HUES48 (cell line): ENCODE measurements around the gene CST9L.

Experiments
- H3K27ac ChIP-seq: one replicate; pipeline ENCODE4 v1.7.0; 2013; ENCODE audit warnings: low read depth, low read length, inconsistent platforms
- H3K27me3 ChIP-seq: 2 replicates; pipeline ENCODE4 v1.6.1; 2013; ENCODE audit warnings: mild to moderate bottlenecking, low read length; ENCODE audit not compliant: control insufficient read depth, insufficient read depth
- H3K36me3 ChIP-seq: 2 replicates; pipeline ENCODE4 v1.6.1; 2013; ENCODE audit warnings: low read length; ENCODE audit not compliant: control insufficient read depth, insufficient read depth
- H3K4me1 ChIP-seq: 2 replicates; pipeline ENCODE4 v1.6.1; 2013; ENCODE audit warnings: mild to moderate bottlenecking, low read length; ENCODE audit not compliant: control insufficient read depth, insufficient read depth
- H3K4me3 ChIP-seq: 2 replicates; pipeline ENCODE4 v1.5.1; 2013; ENCODE audit warnings: mild to moderate bottlenecking, low read depth, low read length
- H3K9ac ChIP-seq: 2 replicates; pipeline ENCODE4 v1.6.1; 2013; ENCODE audit warnings: mild to moderate bottlenecking, low read depth, low read length, moderate library complexity
- H3K9me3 ChIP-seq: 2 replicates; pipeline ENCODE4 v1.6.1; 2013; ENCODE audit warnings: low read length; ENCODE audit not compliant: control insufficient read depth, insufficient read depth

CST9L gene

GRCh38 chr20:23603321-23603720 is 35.0 kb upstream of the CST9L start:
- no peak overlapping the region for H3K9ac ChIP-seq
- no peaks in the 10 kb centered on the region for H3K27me3 ChIP-seq
- H3K36me3 ChIP-seq, result no peaks in the 10 kb centered on the region
- no peak overlapping the region for H3K27ac ChIP-seq
- H3K4me3 ChIP-seq, result no peak overlapping the region
- no peaks in the 10 kb centered on the region for H3K9me3 ChIP-seq
- peaks cover 5% of the 10 kb centered on the region; the same call in 1 of the 2 replicates for H3K4me1 ChIP-seq

- no peak overlapping the region for H3K9ac ChIP-seq
- H3K27ac ChIP-seq, result no peak overlapping the region
- H3K4me1 ChIP-seq, result peaks cover 5% of the 10 kb centered on the region; the same call in 1 of the 2 replicates
- no peaks in the 10 kb centered on the region for H3K36me3 ChIP-seq
- H3K27me3 ChIP-seq, result no peaks in the 10 kb centered on the region
- H3K4me3 ChIP-seq, result no peak overlapping the region
- H3K9me3 ChIP-seq, result no peaks in the 10 kb centered on the region
These were observed 34.4 kb upstream of the CST9L start for GRCh38 chr20:23602699-23603098.

GRCh38 chr20:23602241-23602640 is 34.0 kb upstream of the CST9L start:
- Histone ChIP-seq H3K4me1 (peaks cover 5% of the 10 kb centered on the region; the same call in 1 of the 2 replicates), H3K4me3 (no peak overlapping the region), H3K9ac (no peak overlapping the region), H3K27me3 (no peaks in the 10 kb centered on the region), H3K27ac (no peak overlapping the region), H3K36me3 (no peaks in the 10 kb centered on the region), H3K9me3 (no peaks in the 10 kb centered on the region)

GRCh38 chr20:23601715-23602114 is 33.4 kb upstream of the CST9L start:
- Histone ChIP-seq H3K36me3 (no peaks in the 10 kb centered on the region), H3K27ac (no peak overlapping the region), H3K27me3 (no peaks in the 10 kb centered on the region), H3K4me3 (no peak overlapping the region), H3K9ac (no peak overlapping the region), H3K4me1 (peaks cover 5% of the 10 kb centered on the region; the same call in 1 of the 2 replicates), H3K9me3 (no peaks in the 10 kb centered on the region)

GRCh38 chr20:23598481-23598880 is 30.2 kb upstream of the CST9L start:
- H3K27ac ChIP-seq, result no peak overlapping the region
- no peak overlapping the region for H3K4me3 ChIP-seq

GRCh38 chr20:23596579-23597250 is 28.4 kb upstream of the CST9L start:
- Histone ChIP-seq H3K9me3 (no peaks in the 10 kb centered on the region), H3K4me1 (peaks cover 8% of the 10 kb centered on the region), H3K4me3 (no peak overlapping the region), H3K27me3 (no peaks in the 10 kb centered on the region), H3K36me3 (no peaks in the 10 kb centered on the region), H3K9ac (no peak overlapping the region), H3K27ac (no peak overlapping the region)

More at GRCh38 chr20:23598481-23598880, 30.2 kb upstream of the CST9L start:
- no peaks in the 10 kb centered on the region for H3K27me3 ChIP-seq
- peaks cover 8% of the 10 kb centered on the region for H3K4me1 ChIP-seq
- H3K9me3 ChIP-seq, result no peaks in the 10 kb centered on the region
- no peaks in the 10 kb centered on the region for H3K36me3 ChIP-seq
- H3K9ac ChIP-seq, result no peak overlapping the region

GRCh38 chr20:23595941-23596340 is 27.7 kb upstream of the CST9L start:
- Histone ChIP-seq H3K9ac (no peak overlapping the region), H3K9me3 (no peaks in the 10 kb centered on the region), H3K36me3 (no peaks in the 10 kb centered on the region), H3K4me3 (no peak overlapping the region), H3K27me3 (no peaks in the 10 kb centered on the region), H3K27ac (no peak overlapping the region), H3K4me1 (peaks cover 8% of the 10 kb centered on the region)

GRCh38 chr20:23588434-23589403 is 20.4 kb upstream of the CST9L start:
- no peaks in the 10 kb centered on the region for H3K9me3 ChIP-seq
- H3K9ac ChIP-seq, result no peak overlapping the region
- no peak overlapping the region for H3K4me3 ChIP-seq
- no peaks in the 10 kb centered on the region for H3K36me3 ChIP-seq
- H3K27me3 ChIP-seq, result no peaks in the 10 kb centered on the region
- H3K4me1 ChIP-seq, result no peaks in the 10 kb centered on the region; the same call in 1 of the 2 replicates
- H3K27ac ChIP-seq, result no peak overlapping the region

- Histone ChIP-seq H3K4me3 (no peak overlapping the region), H3K9ac (no peak overlapping the region), H3K36me3 (no peaks in the 10 kb centered on the region), H3K27me3 (no peaks in the 10 kb centered on the region), H3K27ac (no peak overlapping the region), H3K9me3 (no peaks in the 10 kb centered on the region), H3K4me1 (no peaks in the 10 kb centered on the region; the same call in 1 of the 2 replicates)
These were observed 19.3 kb upstream of the CST9L start for GRCh38 chr20:23587631-23588030.

GRCh38 chr20:23586735-23587525 is 18.6 kb upstream of the CST9L start:
- Histone ChIP-seq H3K4me3 (no peak overlapping the region), H3K9me3 (no peaks in the 10 kb centered on the region), H3K4me1 (no peaks in the 10 kb centered on the region; the same call in 1 of the 2 replicates), H3K9ac (no peak overlapping the region), H3K27me3 (no peaks in the 10 kb centered on the region), H3K27ac (no peak overlapping the region), H3K36me3 (no peaks in the 10 kb centered on the region)
